8988T (cell line): ENCODE measurements around the gene EPC1.
"Not testable (repeated sequence)": the region's sequence is repeated elsewhere in the genome, so short reads cannot be mapped to it uniquely, and the experiment has no call there.

Source experiments
- DNase-seq: peaks from one replicate; pipeline ENCODE4 v3.0.0; 2011

Gene EPC1

GRCh38 chr10:32372000-32372875, 25.3 kb upstream of the EPC1 start:
- DNase-seq = no peak

- no peak for DNase-seq
These were observed 24.1 kb upstream of the EPC1 start for GRCh38 chr10:32371101-32371500.

DNA sequence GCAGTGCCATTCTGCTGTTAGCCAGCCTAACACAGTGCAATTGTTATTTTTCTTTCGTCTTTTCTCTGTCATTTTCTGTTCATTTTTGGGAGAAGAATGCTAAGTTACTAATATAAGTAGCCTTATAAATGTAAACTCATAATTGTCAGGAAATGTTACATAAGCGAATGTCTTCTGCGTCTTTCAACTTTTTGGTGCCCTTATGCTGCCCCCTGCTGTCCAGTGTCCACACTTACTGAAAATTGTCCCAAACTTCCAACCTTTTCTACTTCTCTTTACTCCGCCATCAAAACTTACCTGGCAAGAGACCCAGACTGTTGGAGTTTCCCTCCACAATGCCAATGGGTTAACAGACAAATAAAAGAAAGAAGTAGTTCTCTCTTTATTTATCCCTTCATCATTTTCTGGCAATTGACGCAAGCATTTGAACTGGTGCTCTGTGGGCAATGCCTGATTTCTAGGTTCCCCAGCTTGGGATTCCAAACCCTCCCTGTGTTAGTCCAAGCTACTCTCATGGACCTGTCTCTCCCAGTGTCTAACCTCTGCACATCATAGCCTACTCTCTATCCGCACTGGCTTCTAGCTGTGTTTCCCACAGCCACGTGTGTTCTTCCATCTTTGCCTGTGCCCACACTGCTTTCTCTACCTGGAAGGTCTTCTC, 21.0 kb upstream of the EPC1 start:
- DNase-seq = no peak

DNA sequence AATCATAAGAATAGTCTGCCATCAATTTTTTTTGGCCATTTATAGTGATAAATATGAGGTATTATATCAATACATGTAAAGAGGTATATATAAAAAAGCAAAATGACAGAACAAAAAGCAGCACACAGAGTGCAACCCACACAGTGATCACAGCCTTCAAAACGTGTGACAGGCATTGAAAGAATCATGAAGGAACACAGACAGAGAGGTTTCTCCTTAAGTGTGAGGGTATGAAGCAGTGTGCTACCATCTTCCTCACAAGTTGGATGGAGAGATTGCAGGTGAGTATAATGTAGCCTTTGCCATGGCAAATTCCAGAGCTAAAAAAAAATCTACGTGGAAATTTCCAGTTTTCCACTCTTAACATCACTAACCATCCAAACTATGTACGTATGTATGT, 19.6 kb upstream of the EPC1 start:
- DNase-seq = no peak

GRCh38 chr10:32366111-32366510, 19.2 kb upstream of the EPC1 start:
- no peak for DNase-seq

- not testable (repeated sequence) for DNase-seq
These were observed 18.4 kb upstream of the EPC1 start for GRCh38 chr10:32365404-32365803.

DNA sequence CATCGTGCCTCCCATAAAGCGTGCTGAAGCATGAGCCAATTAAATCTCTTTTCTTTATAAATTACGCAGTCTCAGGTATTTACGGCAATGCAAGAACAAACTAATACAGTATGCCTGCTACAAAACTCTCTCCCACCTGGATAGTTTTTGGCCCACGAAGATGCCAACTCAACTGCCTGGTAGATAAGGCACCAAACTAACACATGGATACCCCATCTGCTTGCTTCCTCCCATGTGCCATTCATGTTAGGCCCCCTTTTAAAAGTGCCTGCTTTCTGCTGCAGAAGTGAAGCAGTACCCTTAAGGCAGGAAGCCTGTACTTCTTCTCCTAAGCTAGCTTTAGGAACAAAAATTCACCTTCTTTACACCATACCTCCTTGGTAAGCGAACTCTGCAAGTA, 15.6 kb upstream of the EPC1 start:
- DNase-seq = no peak

GRCh38 chr10:32360884-32361283, 13.9 kb upstream of the EPC1 start:
- DNase-seq = no peak

GRCh38 chr10:32360241-32360640, 13.3 kb upstream of the EPC1 start:
- DNase-seq = no peak

DNA sequence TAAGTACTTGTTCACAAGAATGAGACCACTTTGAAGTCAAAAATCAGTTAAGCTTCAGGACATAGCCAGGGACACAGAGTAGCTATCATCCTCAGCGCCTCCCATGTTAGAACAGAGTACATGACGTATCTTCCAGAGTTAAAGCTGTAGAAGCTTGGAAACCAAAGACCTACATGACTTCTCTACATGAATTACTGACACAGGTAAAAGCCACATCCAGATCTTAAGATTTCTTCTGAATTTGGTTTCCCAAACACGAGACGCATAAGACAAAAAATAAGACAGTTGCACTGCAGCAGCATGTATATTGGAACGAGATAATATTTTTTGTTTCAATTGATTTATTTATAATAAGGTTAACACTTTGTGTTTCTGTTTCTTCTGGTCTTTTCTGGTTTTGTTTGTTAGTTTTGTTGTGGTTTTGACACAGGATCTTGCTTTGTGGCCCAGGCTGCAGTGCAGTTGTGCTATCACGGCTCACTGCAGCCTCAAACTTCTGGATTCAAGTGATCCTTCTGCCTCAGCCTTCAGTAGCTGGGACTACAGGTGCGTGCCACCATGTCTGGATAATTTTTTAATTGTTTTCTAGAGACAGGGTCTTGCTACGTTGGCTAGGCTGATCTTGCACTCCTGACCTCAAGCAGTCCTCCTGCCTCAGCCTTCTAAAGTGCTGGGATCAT, 10.2 kb upstream of the EPC1 start:
- DNase-seq = no peak

GRCh38 chr10:32354690-32355089, 7.7 kb upstream of the EPC1 start:
- DNase-seq = not testable (repeated sequence)

DNA sequence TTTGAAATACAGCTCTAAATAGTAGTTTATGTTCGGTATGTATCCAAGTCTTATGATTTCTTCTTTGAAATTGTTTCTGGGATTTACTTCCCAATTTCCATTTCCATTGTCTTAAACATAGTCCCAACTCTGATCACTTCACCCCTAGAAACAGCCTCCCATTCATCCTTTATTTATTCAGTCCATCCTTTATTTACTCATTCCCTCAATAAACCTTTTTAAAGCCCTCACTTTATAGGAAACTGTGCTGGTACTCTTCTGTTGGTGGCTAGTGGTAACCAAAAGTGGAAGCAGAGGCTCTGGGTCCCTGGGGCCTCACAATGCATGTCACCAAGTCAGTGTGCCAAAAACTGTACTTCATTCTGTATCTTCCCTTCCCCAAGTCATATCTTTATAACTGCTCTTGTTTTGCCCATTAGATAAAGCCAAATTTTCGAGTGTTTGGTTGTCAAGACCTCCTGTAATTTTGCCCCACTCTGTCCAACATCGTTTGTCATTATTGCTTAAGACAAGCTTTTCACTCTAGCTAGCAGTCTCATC, 3.9 kb upstream of the EPC1 start:
- DNase-seq = no peak

DNA sequence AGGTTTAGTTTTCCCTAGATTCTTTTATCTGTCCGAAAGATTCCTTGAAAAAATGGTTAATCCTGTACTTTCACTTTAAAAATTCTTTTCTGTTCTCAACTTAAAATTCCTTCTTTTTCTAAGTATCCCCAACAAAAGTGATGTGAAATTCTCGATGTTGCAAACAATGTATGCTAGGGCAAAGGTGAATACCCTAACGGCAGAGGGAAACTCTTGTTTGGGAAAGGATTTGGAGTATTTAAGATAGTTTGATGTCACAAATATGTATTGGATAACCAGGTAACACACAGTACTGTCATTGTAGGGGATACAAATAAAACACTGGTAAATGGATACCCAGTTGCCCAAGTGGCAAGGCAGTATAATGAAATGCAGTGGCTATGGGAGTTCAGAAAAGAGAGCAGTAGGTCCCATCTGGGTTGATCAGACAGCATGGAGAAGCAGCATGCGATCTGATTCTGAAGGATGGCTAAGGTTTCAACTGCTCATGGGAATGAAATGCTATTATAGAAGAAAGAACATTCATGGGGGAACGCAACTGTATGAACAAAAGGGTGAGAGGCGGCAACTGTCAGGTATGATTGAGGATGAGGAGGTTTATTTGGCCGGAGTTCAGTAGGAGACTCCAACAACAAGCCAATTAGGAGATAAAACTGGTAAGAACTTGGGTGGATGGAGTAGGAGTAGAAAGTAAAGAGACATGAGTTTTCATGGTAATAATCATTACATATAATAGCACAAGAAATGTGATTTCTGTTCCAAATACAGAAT, 3.2 kb upstream of the EPC1 start:
- DNase-seq = no peak

GRCh38 chr10:32349199-32349585, 2.2 kb upstream of the EPC1 start:
- DNase-seq = no peak

DNA sequence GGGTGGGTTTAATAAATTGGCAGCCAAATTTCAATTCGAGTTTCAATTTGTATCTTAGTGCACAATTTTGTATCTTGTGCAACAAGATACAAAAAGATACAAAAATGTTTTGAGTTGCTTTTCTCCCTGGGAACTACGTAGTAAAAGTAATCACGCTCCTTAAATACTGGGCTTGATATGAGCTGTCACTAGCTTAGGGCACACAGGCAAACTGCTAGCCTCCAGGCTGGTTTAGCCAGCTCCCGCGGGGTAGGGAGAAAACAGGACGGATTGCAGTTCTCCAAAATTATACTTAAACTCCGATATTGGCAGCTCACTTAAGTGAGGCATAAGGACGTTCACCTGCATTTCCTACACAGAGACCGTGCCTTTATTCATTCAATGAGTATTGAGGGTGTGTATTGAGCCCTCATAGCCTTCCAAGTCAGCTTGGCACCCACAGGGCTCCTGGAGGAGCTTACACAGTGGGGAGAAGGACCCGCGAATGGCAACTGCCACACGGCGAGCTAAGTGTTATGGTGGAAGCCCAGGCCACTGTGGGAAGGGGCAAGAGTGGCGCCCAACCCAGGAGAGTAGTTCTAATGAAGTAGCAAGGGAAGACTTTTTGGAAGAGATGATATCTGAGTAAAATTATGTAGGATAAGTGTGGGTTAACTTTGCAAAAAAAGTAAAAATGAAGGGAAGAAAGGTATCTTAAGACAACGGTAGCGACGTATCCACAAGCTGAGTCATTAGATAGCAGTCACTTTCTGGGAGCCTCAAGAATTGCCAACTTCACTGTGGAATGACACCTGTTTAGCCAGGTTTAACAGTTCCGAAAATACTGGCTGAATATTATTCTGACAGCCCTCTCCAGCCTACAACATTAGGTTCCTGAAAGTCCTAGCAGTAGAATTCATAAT, 1.6 kb upstream of the EPC1 start:
- no peak for DNase-seq

DNA sequence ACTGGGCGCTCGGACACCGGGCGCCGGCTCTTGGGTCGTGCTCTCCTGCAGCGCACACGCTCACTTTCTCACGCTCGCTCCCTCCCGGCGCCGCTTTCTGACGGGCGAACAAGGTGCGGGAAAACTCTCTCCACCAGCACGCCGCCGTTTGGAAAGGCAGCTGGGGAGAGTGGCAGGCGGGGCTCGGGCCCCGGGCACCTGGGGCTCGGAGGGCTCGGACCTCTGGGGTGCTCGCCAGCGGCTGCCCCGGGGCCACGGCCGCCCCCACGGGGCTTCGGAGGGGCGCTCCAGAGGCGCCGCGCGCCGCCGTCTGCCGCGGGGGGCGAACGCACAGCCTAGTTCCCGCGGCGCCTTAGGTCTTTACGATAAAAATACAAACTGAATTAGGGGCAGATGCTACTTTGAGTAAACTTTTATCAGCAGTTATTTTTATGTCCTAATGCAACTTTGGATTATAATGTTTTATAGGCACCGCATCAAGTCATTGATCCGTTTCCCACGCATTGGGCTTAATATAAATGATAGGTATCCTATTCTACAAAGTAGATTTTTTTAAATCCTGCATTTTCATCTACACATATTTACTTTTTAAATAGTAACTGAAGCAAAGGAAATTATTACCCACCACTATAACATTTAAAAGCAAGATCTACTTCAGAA, 535 bp upstream of the EPC1 start:
- DNase-seq = no peak

DNA sequence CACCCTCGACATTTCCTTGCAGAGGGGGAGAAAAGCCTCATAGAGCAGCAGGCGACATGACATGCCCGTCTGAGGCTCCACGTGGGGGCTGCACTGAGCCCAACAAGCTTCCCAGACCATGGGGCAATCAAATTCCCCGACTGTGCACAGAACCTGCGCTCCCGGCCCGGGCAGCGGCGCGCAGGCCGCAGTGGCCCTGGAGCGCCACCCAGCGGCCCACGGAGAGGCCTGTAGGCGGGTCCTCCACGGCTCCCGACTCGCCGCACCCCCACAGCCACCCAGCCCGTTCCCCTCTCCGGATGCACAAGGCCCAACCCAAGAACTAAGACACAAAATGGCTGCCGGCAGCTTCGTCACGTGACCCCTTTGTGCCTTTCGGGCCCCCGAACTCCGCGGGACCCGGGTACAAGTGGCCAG, 816 bp downstream of the EPC1 start:
- peak; percentile 88 for DNase-seq

GRCh38 chr10:32341596-32341995, 5.4 kb downstream of the EPC1 start:
- no peak for DNase-seq

GRCh38 chr10:32340596-32341180, 6.3 kb downstream of the EPC1 start:
- no peak for DNase-seq

- DNase-seq = no peak
These were observed 8.7 kb downstream of the EPC1 start for GRCh38 chr10:32338262-32338661.

- DNase-seq = no peak
These were observed 9.6 kb downstream of the EPC1 start for GRCh38 chr10:32337350-32337749.
